NB4 (cell line): ENCODE data around the gene NHEJ1.

Experiments used
- CTCF ChIP-seq: IDR thresholded peaks from one replicate; pipeline ENCODE4 v1.5.1; 2012; ENCODE audit warnings: low read depth, low read length
- MAX ChIP-seq: IDR thresholded peaks from 2 replicates; pipeline ENCODE4 v1.6.1; 2011; ENCODE audit warnings: low read depth, low read length
- MYC ChIP-seq: IDR thresholded peaks from 2 replicates; pipeline ENCODE4 v1.6.1; 2011; ENCODE audit warnings: low read depth, low read length
- POLR2A ChIP-seq: IDR thresholded peaks from 2 replicates; pipeline ENCODE4 v1.6.1; 2011; ENCODE audit warnings: mild to moderate bottlenecking; ENCODE audit not compliant: insufficient read length; ENCODE audit errors: extremely low read depth

GRCh38 chr2:219025637-219026585, 134.7 kb downstream of the NHEJ1 start:
- TF ChIP-seq CTCF (no peak), MAX (no peak), MYC (no peak), POLR2A (no peak)
